GM08714 (cell line): ENCODE results near the gene TUSC1.

Experiments used
- H3K4me3 ChIP-seq: fragments of 200-500 bp; sonication (Bioruptor generic); 2 replicates; pipeline ENCODE4 v1.5.1; 2014; ENCODE audit warnings: mild to moderate bottlenecking, low read length, inconsistent platforms
- ZNF274 ChIP-seq: IDR thresholded peaks from 2 replicates; pipeline ENCODE4 v1.6.1; 2012; ENCODE audit warnings: mild to moderate bottlenecking, low read depth, low read length

TUSC1 gene

GRCh38 chr9:25658571-25658970 lies 19.7 kb downstream of the TUSC1 start:
- H3K4me3 ChIP-seq, result no peak overlapping the region
- no peak for TF ChIP-seq ZNF274

GRCh38 chr9:25654417-25654816 lies 23.8 kb downstream of the TUSC1 start:
- no peak for TF ChIP-seq ZNF274
- no peak overlapping the region for H3K4me3 ChIP-seq

- TF ChIP-seq ZNF274, result no peak
- H3K4me3 ChIP-seq, result no peak overlapping the region
Measured at GRCh38 chr9:25648116-25648515, 30.1 kb downstream of the TUSC1 start.

GRCh38 chr9:25636026-25636425 lies 42.2 kb downstream of the TUSC1 start:
- no peak for TF ChIP-seq ZNF274

GRCh38 chr9:25629231-25629630 lies 49.0 kb downstream of the TUSC1 start:
- TF ChIP-seq ZNF274, result no peak
- no peak overlapping the region for H3K4me3 ChIP-seq

More at GRCh38 chr9:25636026-25636425, 42.2 kb downstream of the TUSC1 start:
- H3K4me3 ChIP-seq, result no peak overlapping the region
